Smooth muscle cell of the brain vasculature (primary cell): ENCODE data around the gene NMBR.
"Not testable (repeated sequence)": the region's sequence is repeated elsewhere in the genome, so short reads cannot be mapped to it uniquely, and the experiment has no call there.

ENCODE experiments used
- DNase-seq: peaks from one replicate; pipeline ENCODE4 v3.0.0-alpha.2; 2012; ENCODE audit warnings: low read depth, low spot score

Gene NMBR

DNA sequence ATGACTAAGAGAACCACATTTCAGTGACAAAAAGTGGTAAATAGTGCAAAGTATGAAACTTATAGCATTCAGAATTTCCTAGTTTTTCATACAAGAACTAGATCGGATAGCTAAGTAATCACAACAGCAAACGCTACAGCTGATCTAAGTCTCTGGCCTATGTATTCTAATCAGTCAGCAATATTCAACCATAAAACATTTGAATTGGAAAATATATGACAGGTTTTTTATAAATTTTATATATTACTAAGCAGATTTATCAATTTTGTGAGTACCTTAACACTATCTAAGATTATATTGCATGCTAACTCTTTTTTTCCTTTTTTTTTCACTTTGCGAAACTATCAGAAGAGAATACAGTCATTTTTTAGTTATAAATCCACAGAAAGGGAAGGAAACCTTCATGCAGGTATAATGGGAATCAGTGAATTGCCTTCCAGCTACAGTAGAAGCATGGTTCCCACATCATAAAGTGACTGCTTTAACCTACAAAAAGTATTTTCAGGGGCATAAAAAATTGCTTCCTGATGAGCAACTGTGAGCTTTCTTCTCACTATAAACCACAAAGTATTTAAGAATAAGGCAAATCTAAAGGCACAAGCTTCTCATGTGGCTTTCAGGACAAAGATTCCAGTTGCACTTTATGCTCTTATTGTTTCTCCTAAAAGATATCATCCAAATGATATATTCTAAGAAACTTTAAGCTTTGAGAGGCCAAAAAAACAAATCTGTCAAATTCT is 88.2 kb downstream of the NMBR start:
- DNase-seq, result no peak

DNA sequence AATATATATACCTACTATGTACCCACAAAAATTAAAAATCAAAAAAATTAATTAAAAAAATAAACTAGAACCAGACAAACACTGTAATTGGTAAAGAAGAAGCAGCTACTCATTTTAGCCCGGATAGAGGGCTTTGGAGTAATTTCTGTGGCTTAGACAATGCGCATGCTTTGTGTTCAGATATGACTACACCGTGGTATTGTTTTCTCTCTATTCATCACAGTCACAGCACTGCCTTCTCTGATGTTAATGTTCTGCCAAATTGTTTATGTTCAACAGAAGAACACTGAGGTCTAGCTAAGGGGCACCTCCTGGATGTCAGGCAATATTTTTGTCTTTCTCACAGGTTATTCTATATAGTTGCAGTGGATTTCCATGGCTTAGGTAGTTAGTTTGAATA is 91.7 kb downstream of the NMBR start:
- no peak for DNase-seq

GRCh38 chr6:142051404-142051803 is 95.5 kb downstream of the NMBR start:
- DNase-seq, result no peak

DNA sequence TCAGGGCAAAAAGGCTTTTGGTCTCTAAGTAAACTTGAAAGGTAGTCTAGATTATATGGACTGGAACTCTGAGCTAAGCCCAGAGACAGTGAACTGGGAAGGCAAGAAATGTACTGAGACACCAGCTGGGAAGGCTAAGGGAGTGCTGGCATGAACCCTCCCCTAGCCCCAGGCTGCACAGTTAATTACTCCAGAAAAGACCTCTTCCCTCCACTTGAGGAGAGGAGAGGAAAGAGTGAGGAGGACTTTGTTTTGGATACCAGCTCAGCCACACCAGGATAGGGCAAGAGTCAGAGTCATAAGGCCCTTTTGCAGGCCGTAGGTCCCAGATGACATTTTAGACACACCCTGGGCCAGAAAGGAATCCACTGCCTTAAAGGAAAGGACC is 98.3 kb downstream of the NMBR start:
- no peak for DNase-seq

- no peak for DNase-seq
These were observed 98.9 kb downstream of the NMBR start for GRCh38 chr6:142047934-142048592.

GRCh38 chr6:142045380-142046278 is 101.3 kb downstream of the NMBR start:
- no peak for DNase-seq

GRCh38 chr6:142035890-142036289 is 111.0 kb downstream of the NMBR start:
- no peak for DNase-seq

DNA sequence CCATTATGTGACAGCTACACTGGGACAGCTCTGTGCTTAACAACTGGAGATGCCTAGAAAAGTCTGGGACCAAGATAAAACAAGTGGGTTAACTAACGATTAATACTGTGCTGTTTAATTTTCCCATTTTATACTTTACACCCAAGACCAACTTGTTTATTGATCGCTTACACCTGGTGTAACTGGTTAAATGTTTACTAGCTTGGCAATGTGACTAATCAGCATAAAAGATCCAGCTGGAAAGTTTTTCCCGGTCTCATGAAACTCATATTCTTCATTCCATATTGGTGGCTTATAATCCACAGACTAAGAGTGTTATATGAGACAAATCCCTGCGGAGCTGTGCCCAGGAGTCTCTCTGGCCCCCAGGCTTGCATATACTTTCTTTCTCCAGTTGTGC is 115.9 kb downstream of the NMBR start:
- no peak for DNase-seq

- no peak for DNase-seq
These were observed 116.8 kb downstream of the NMBR start for GRCh38 chr6:142030115-142030619.

DNA sequence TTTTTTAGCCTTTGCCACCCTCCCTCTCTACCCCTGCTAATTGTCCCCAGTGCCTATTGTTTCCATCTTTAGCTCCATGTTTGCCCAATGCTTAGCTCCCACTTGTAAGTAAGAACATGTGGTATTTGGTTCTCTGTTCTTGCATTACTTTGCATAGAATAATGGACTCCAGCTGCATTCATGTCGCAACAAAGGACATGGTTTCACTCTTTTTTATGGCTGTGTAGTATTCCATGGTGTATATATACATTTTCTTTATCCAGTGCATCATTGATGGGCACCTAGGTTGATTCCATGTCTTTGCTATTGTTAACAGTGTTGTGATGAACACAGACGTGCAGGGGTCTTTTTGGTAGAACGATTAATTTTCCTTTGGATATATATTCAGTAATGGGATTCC is 118.4 kb downstream of the NMBR start:
- DNase-seq, result no peak

DNA sequence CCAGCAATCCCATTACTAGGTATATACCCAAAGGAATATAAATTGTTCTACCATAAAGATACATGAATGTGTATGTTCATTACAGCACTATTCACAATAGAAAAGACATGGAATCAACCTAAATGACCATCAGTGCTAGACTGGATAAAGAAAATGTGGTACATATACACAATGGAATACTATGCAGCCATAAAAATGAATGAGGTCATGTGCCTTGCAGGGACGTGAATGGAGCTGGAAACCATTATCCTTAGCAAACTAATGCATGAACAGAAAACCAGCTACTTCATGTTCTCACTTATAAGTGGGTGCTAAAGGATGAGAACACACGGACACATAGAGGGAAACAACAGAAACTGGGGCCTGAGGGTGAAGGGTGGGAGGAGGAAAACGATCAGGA is 119.1 kb downstream of the NMBR start:
- not testable (repeated sequence) for DNase-seq

GRCh38 chr6:142027074-142027473 is 119.8 kb downstream of the NMBR start:
- no peak for DNase-seq

- no peak for DNase-seq
These were observed 120.5 kb downstream of the NMBR start for GRCh38 chr6:142026471-142026870.
